Prostate gland (tissue), 2 donors: Measurements from ENCODE around the gene CMA1. TPM values are rescaled to one million over a fixed set of nuclear protein-coding genes. Genes with fewer than 3 reads are reported as not detected.
A peak's percentile ranks its signal among the peaks of the same experiment; 100 is the strongest.
"Not testable (repeated sequence)": the region's sequence is repeated elsewhere in the genome, so short reads cannot be mapped to it uniquely, and the experiment has no call there.

Experiments used
- DNase-seq: peaks from one replicate; pipeline ENCODE4 v3.0.0-alpha.2; 2019; ENCODE audit warnings: low spot score
- H3K27ac ChIP-seq, 2 donors: fragments of 200-600 bp; sonication (generic); 2 replicates each; pipeline ENCODE4 v1.5.1; 2017 to 2019
- H3K27me3 ChIP-seq: fragments of 200-600 bp; sonication (generic); replicated peaks from 2 replicates; pipeline ENCODE4 v1.5.1; 2019; ENCODE audit not compliant: insufficient read depth
- H3K36me3 ChIP-seq, 2 donors: fragments of 200-600 bp; sonication (generic); 1 replicate in 1 of 2; 2 replicates in 1 of 2; pipeline versions ENCODE4 v1.5.1 to v1.8.1; 2017 to 2019
- H3K4me1 ChIP-seq: fragments of 200-600 bp; sonication (generic); replicated peaks from 2 replicates; pipeline ENCODE4 v1.5.1; 2019
- H3K4me3 ChIP-seq, 2 donors: fragments of 200-600 bp; sonication (generic); 2 replicates each; pipeline ENCODE4 v1.5.1; 2017 to 2019
- H3K9me3 ChIP-seq: fragments of 200-600 bp; sonication (generic); 2 replicates; pipeline ENCODE4 v1.5.1; 2017
- POLR2A ChIP-seq: fragments of 450-650 bp; IDR thresholded peaks from one replicate; pipeline ENCODE4 v1.6.1; 2016; ENCODE audit warnings: antibody characterized with exemption, mild to moderate bottlenecking
- POLR2AphosphoS5 ChIP-seq: sonication (generic); formaldehyde crosslinking; IDR thresholded peaks from one replicate; pipeline ENCODE4 v1.6.1; 2017; ENCODE audit warnings: antibody characterized with exemption
- WGBS: methylation state at CpG from one replicate; pipeline ENCODE4 v1.1.5; 2018; 5-methylcytosine and 5-hydroxymethylcytosine counted together
- intact Hi-C: fragments of 100-400 bp; cut with DNase I; formaldehyde crosslinking; loops from one replicate; pipeline ENCODE4 v1.14.2; 2022
- total RNA-seq, 2 donors: library from RNA; depleted of rRNA; stranded (reverse); fragments of >200 nt; gene quantifications; one replicate each; pipeline ENCODE4 v1.1.0, GENCODE V29; 2016
- TF ChIP-seq, protein P1 (sequence below), 4 experiments: fragments of 200-600 bp in 2 of 4; fragments of 450-650 bp in 2 of 4; sonication (generic) in 2 of 4; IDR thresholded peaks; 1 replicate in 3 of 4; 2 replicates in 1 of 4; pipeline ENCODE4 v1.5.1; 2016 to 2019; ENCODE audit warnings: antibody characterized with exemption in 4 of 4, mild to moderate bottlenecking in 2 of 4, moderate library complexity in 2 of 4

CMA1 gene
- total RNA-seq, 2 donors from 2014 or later, result not detected

DNA sequence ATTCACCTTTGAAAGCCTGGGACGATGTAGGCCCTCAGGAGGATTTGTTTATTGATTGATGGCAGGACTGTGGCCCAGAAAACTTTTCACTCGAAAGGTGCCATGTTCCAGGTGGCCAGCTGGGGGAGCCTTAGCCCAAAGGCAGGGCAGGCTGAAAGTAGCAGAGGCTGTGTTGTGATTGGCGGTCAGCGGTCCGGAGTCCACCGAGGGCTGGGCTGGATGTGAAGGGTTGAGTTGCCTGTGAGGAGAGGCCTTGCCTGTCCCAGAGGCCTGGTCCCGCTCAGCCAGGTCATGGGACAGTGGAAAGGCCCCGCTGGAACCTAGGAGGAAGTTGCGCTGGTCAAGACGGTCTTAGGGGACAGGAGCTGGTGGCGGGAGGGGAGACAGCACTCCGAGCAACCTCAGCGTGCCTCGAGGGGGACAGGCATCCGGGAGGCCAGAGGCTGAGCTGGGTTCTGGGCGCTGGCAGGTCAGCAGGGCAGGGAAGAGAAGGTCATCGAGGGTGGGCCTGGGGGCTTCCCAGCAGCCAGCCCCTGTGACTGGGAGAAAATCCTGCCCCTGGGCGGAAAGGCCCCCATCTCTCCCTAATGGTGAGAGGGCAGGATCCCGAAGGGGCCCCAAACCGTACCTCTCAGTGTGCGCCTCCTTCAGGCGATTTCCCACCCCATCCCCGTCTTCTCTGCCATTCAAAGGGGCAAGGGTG lies 26.3 kb downstream of the CMA1 start:
- intact Hi-C loops, result no loop called here
- Histone ChIP-seq H3K36me3 (no peaks in the 10 kb centered on the region), H3K4me1 (no peaks in the 10 kb centered on the region), H3K27me3 (no peaks in the 10 kb centered on the region), H3K4me3 (no peak overlapping the region), H3K9me3 (no peaks in the 10 kb centered on the region), H3K27ac (no peak overlapping the region)
- TF ChIP-seq, protein P1, sequence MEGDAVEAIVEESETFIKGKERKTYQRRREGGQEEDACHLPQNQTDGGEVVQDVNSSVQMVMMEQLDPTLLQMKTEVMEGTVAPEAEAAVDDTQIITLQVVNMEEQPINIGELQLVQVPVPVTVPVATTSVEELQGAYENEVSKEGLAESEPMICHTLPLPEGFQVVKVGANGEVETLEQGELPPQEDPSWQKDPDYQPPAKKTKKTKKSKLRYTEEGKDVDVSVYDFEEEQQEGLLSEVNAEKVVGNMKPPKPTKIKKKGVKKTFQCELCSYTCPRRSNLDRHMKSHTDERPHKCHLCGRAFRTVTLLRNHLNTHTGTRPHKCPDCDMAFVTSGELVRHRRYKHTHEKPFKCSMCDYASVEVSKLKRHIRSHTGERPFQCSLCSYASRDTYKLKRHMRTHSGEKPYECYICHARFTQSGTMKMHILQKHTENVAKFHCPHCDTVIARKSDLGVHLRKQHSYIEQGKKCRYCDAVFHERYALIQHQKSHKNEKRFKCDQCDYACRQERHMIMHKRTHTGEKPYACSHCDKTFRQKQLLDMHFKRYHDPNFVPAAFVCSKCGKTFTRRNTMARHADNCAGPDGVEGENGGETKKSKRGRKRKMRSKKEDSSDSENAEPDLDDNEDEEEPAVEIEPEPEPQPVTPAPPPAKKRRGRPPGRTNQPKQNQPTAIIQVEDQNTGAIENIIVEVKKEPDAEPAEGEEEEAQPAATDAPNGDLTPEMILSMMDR (IDR thresholded peaks at IDR 0.05), result peak in 2 of 4 experiments; percentile 19 to 29
- TF ChIP-seq POLR2AphosphoS5, result no peak
- no peak for DNase-seq
- WGBS, result 57% methylated on average over 14 of the region's 23 CpGs

DNA sequence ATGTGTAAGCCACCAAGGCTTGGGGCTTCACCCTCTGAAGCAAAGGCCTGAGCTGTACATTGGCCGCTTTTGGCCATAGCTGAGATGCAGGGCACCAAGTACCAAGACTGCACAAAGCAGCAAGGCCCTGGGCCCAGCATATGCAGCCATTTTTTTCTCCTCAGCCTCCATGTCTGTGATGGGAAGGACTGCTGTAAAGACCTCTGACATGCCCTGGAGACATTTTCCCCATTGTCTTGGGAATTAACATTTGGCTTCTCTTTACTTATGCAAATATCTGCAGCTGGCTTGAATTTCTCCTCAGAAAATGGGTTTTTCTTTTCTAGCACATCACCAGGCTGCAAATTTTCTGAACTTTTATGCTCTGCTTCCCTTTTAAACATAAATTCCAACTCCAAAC lies 28.1 kb downstream of the CMA1 start:
- 0% methylated on average over 1 of the region's 1 CpG for WGBS
- H3K36me3 ChIP-seq, intact Hi-C loops, H3K27ac ChIP-seq, H3K27me3 ChIP-seq, H3K9me3 ChIP-seq, H3K4me1 ChIP-seq, H3K4me3 ChIP-seq, DNase-seq: not testable (repeated sequence)

DNA sequence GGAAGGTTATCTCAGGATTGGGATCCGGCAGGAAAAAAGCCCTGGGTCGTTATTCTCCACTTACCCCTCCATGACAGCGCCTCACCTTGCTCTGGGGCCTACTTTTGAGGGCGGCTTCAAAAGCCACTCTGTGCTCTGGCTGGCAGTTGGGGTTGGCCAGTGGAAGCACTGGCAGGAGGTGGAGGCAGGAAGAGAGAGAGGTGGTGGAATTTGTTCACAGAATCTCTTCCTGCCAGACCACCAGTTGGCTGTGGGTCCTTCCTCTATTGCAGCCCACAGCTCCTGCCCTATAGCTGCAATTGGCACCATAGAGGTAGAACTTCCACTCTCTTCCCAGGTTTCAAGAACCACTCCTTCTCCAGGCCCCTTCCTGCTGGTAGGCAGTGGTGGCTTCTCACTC lies 32.8 kb downstream of the CMA1 start:
- no peak overlapping the region for H3K27ac ChIP-seq
- WGBS, result 93% methylated on average over 4 of the region's 4 CpGs
- intact Hi-C loops, result no loop called here

DNA sequence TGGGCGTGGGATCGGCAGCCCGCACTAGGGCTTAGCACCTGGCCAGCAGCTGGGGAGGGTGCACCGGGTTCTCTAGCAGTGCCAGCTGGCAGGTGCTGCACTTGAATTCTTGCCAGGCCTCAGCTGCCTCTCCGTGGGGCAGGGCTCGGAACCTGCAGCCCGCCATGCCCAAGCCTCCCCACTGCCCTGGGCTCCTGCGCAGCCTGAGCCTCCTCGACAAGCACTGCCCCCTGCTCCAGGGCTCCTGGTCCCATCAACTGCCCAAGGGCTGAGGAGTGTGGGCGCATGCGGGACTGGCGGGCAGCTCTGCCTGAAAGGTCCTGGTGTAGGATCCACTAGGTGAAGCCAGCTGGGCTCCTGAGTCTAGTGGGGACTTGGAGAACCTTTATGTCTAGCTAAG lies 34.9 kb downstream of the CMA1 start:
- H3K27me3 ChIP-seq, result no peaks in the 10 kb centered on the region
- H3K36me3 ChIP-seq, result no peaks in the 10 kb centered on the region
- intact Hi-C loops, result no loop called here
- no peak overlapping the region for H3K27ac ChIP-seq
- no peaks in the 10 kb centered on the region for H3K4me1 ChIP-seq
- no peak for DNase-seq
- WGBS, result 60% methylated on average over 10 of the region's 12 CpGs
- H3K9me3 ChIP-seq, result no peaks in the 10 kb centered on the region
- no peak overlapping the region for H3K4me3 ChIP-seq
- TF ChIP-seq, protein P1 (IDR thresholded peaks at IDR 0.05), result no peak
- TF ChIP-seq POLR2AphosphoS5, result no peak
- TF ChIP-seq POLR2A, result no peak

More for the DNA sequence above, 32.8 kb downstream of the CMA1 start:
- H3K4me1 ChIP-seq, result no peaks in the 10 kb centered on the region
- H3K27me3 ChIP-seq, result no peaks in the 10 kb centered on the region
- H3K9me3 ChIP-seq, result no peaks in the 10 kb centered on the region
- no peak for DNase-seq
- no peak for TF ChIP-seq POLR2A
- H3K36me3 ChIP-seq, result no peaks in the 10 kb centered on the region
- no peak overlapping the region for H3K4me3 ChIP-seq

DNA sequence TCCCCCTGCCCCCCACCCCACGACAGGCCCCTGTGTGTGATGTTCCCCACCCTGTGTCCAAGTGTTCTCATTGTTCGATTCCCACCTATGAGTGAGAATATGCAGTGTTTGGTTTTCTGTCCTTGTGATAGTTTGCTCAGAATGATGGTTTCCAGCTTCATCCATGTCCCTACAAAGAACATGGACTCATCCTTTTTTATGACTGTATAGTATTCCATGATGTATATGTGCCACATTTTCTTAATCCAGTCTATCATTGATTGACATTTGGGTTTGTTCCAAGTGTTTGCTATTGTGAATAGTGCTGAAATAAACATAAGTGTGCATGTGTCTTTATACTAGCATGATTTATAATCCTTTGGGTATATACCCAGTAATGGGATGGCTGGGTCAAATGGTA lies 37.6 kb downstream of the CMA1 start:
- H3K4me3 ChIP-seq, DNase-seq, intact Hi-C loops, H3K27me3 ChIP-seq, H3K36me3 ChIP-seq, H3K9me3 ChIP-seq, H3K4me1 ChIP-seq, H3K27ac ChIP-seq: not testable (repeated sequence)
- WGBS, result 76% methylated on average over 2 of the region's 2 CpGs

DNA sequence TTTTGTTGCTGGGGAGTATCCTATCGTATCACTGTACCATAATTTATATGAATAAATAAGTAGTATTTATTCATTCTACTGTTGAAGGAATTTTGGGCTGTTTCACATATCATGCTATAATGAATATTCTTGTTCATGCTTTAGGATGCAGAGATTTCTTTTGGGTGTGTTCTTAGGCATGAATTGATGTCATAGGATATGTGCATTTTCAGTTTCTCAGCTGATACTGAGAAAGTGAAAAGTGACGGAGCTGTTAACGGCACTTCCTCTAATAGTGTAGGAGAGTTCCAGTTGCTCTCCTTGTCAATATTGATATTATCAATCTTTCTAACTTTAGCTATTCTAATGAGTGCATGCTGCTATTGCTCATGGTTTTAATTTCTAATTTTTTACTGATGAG lies 42.3 kb downstream of the CMA1 start:
- no peaks in the 10 kb centered on the region for H3K36me3 ChIP-seq
- DNase-seq, result no peak
- no peaks in the 10 kb centered on the region for H3K27me3 ChIP-seq
- TF ChIP-seq, protein P1 (IDR thresholded peaks at IDR 0.05), result no peak
- TF ChIP-seq POLR2AphosphoS5, result no peak
- no peak for TF ChIP-seq POLR2A
- no peaks in the 10 kb centered on the region for H3K9me3 ChIP-seq
- intact Hi-C loops, result no loop called here
- H3K4me3 ChIP-seq, result no peak overlapping the region
- no peak overlapping the region for H3K27ac ChIP-seq
- H3K4me1 ChIP-seq, result no peaks in the 10 kb centered on the region
- WGBS, result 97% methylated on average over 3 of the region's 3 CpGs
